HG02885 (cell line): ENCODE measurements around the gene AGBL5.
A peak's percentile ranks its signal among the peaks of the same experiment; 100 is the strongest.

Experiments
- ATAC-seq: cut with Tn5 transposase; IDR thresholded peaks from one replicate; pipeline ENCODE4 v1.9.1; 2021; ENCODE audit warnings: mild to moderate bottlenecking; ENCODE audit not compliant: unreplicated experiment, poor library complexity

The AGBL5 gene

DNA sequence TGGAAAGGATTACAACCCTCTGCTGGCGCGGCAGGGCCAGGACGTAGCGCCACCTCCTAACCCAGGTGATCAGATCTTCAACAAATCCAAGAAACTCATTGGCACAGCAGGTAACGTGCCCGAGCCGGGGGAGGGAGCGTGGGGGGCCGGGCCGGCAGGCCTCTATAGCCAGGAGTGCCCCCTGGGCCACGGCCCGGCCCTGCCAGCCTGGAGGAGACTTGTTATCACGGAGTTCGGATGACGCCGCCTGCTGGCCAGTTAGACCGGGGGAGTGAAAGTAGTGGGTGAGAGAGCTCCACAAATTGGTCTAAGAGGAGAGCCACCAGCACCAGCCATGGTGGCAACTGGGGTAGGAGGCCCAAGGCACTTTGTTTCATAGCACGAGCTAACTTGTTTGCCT lies 27.3 kb upstream of the AGBL5 start:
- ATAC-seq, result no peak

DNA sequence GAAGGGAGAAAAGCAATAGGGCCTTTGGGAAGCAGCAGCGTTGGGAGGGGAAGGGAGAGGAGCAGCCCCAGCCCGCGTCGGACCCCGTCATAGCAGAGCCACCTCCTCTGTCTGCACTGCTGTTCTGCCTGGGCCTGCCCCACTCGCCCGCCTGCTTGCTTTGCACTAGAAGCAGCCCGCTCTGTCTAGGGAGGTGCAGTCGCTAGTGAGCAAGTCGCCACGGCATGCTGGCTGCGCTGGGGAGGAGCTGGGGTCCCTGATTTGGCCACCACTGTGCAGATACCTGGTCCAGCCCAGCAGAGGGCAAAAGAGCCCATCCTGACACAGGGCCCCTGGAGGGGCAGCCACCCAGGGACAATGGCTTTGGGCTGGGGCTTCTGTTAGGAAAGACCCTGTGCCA lies 26.7 kb upstream of the AGBL5 start:
- ATAC-seq, result no peak

DNA sequence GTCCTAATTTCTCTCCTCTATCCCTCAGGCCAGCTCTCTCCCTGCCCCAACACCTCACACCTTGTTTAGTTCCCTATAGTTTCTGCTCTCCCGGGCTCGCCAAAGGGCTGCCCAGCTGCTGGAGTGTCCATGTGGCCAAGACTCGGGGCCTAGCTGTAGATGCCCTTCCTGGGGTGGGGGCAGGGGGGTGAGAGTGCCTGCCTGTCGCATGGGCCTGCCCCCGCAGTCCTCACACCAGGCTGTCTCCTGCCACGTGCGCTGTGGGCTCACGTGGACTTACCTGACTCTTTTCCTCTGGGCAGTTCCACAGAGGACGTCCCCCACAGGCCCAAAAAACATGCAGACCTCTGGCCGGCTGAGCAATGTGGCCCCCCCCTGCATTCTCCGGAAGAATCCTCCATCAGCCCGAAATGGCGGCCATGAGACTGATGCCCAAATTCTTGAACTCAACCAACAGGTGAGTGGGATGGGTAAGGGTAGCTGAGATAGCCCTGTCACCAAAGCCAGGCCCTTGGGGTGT lies 26.1 kb upstream of the AGBL5 start:
- ATAC-seq, result no peak

DNA sequence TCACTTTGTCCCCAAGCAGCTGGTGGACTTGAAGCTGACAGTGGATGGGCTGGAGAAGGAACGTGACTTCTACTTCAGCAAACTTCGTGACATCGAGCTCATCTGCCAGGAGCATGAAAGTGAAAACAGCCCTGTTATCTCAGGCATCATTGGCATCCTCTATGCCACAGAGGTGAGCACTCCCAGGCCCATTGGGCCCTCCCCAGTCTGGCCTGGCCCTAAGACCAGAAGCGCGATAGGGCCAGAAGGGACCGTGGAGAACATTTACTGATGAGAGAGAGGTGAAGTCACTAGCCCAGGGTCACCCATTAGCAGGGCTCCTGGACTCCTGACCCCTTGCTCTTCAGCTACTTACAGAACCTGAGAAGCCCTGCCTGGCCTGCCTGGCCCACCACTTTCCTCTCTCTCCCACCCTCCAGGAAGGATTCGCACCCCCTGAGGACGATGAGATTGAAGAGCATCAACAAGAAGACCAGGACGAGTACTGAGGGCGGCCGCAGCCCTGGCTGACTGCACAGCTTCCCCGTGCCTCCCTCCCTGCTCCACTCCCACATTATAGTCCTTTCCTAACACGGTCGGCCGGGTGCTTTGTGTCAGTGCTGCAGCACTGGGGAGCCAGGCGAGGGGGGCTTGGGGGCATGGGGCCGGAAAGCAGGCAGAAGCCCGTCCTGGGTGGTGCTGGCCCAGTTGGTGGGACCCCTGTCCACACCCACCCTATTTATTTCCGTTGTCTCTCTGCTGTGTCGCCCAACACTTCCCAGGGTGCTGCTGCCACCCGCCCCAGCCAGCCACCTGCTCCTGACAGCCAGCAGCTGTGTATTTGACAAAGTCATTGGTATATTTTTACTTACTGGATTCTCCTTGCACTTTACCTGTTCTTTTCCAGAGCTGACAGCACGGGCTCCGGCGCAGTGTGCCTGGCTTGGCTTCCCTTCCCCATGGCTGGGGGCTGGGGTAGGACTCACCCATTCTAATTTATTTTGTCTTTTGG lies 25.3 kb upstream of the AGBL5 start:
- no peak for ATAC-seq

DNA sequence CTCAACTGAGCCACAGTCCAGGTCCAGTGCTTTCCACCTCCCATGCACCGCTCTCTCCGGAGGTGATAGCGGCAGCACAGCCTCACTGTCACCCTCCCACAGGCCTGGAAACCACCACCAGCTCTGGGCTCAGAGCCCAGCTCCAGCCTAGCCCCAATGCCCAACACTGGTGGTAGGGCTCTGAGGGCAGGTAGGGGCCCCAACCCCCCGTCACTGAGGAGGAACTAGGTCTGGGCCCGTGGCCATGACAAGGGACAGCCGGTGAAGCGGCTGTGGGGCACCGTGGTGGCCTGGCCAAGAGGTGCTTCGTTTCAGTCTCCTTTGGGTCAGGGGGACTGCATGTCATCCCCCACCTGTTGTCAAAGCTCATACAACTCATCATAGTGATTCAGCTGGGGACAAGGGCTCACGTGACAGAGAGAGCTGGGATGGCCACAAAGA lies 24.2 kb upstream of the AGBL5 start:
- ATAC-seq, result no peak

DNA sequence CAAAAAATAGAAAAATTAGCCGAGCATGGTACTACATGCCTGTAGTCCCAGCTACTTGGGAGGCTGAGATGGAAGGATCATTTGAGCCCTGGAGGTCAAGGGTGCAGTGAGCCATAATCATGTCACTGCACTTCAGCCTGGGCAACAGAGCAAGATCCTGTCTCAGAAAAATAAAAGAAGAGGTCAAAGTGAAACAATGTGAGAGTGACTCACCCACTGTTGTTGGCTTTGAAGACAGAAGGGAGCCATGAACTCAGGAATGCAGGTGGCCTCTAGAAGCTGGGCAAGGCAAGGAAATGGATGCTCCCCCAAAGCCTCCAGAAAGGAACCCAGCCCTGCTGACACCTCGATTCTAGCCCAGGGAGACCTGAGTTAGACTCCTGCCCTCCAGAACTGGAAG lies 22.4 kb upstream of the AGBL5 start:
- no peak for ATAC-seq

DNA sequence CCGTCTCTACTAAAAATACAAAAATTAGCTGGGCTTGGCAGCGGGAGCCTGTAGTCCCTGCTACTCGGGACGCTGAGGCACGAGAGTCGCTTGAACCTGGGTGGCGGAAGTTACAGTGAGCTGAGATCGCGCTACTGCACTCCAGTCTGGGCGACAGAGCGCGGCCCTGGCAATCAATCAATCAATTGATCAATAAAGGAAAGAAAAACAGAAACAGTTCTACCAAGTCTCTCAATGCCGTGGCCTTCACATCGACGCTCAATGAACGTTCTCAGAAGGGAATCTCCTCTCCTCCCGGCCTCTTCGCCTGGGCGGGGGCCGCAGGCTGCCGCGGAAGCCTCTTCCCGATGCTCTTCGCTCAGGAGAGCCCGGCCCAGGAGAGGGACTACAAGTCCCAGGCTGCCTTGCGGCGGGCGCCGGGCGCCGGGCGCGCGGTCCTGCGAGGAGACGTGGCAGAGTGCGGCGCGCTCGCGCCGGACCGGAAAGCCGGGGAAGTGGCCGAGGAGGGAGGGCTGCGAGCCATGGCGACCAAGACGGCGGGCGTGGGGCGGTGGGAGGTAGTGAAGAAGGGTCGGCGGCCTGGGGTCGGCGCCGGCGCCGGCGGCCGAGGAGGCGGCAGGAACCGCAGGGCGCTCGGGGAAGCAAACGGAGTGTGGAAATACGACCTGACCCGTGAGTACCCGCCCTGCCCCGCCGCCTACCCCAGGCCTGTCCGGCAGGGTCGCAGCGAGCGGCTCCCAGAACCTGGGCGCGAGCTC lies 18.8 kb upstream of the AGBL5 start, which contains the start of gene TMEM214:
TMEM214 (plus strand) TSS at position 471 of the 758 bp plus-strand sequence; CDS start at position 522, 51 bp downstream.
- peak; percentile 95 for ATAC-seq

DNA sequence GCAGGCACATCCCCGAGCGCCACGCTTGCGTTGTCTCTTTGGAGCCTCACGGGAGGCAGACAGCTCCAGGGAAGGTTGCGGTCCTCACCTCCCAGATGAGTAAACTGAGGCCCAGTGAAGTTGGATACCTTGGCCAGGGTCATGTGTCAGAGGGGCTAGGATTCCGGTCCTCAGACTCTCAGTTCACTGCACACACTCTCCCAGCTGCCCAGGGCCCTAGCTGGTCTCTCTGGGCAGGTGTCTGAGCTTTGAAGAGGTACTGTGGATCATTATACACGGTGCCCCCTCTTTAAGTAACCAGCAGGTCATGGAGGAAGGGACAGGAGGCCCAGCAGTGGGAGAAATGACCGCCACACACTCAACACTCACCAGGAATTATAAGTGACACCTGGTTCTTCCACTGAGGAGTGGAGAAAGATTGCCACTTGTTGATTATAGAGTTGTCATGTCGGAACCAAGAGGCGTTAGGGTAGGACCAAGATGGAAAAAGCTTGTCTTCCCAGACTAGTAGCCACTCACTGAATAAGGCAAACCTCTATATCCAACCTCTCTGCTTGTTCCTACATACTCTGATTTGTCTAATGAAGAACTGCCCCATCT lies 18.1 kb upstream of the AGBL5 start:
- ATAC-seq, result no peak

DNA sequence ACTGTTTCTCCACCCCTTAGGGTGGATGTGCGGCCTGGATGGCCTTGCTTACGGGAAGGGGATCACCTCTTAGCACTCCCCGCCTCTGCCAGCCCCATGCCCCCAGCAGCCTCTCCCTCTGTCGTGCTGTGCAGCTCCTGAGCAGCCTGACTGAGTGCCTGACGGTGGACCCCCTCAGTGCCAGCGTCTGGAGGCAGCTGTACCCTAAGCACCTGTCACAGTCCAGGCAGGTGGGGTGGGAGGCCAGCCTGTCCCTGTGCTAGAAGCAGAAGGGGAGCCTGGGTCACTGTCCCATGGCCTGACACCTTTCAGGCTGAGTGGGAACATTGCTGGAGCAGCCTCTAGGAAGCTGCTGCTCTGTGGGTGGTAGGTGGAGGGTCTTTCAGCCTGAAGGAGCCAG lies 13.5 kb upstream of the AGBL5 start:
- ATAC-seq, result no peak

DNA sequence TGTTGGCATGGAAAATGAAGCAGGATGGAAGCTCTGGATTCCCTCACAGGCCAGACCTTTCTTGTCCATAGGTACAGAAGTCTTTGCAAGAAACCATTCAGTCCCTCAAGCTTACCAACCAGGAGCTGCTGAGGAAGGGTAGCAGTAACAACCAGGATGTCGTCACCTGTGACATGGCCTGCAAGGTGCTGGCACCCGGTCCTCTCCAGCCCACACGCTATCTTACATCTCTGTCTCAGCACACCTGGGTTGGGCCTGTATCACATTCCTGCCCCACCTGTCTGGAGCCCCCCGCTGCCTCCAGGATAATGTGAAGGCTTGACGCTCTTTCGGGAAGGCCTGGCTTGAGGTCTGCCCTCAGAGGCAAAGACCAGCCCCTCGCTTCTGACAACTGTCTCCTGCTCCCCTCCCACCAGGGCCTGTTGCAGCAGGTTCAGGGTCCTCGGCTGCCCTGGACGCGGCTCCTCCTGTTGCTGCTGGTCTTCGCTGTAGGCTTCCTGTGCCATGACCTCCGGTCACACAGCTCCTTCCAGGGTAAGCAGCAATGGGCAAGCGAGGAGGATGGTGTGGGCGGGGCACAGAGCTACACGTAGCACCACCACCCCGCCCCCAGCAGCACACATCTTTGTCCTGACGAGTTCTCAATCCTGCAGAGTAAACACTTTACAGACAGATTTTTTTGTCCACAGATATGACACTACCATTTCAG lies 12.7 kb upstream of the AGBL5 start:
- no peak for ATAC-seq

DNA sequence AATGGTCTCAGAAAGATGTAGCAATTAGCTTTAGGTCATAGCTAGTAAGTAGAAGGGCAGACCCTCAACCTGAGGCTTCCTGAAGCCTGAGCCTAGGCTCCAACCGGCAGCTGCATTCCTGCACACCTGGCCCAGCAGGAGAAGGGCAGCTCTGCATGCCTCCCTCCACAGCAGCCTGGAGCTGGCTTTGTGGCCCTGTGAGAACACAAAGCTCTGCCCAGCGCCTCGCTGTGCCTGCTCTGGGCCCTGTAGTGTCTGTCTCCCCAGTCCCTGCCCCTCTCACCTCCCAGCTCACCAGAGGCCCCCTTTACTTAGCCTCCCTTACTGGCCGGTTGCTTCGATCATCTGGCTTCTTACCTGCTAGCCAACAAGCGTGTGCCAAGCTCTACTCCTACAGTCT lies 12.0 kb upstream of the AGBL5 start:
- no peak for ATAC-seq

DNA sequence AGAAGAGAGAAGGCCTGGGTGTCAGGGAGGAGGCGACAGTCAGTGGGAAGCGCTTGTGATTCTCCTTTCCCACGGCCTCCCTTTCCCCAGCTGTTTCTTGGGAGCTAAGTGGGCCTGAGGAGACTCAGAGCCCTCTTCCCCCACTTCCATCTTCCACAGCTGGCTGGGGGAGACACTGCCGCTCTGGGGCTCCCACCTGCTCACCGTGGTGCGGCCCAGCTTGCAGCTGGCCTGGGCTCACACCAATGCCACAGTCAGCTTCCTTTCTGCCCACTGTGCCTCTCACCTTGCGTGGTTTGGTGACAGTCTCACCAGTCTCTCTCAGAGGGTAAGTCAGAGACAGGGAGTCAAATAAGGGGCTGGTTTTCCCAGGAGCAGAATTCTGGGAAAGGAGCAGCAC lies 11.6 kb upstream of the AGBL5 start:
- ATAC-seq, result no peak

DNA sequence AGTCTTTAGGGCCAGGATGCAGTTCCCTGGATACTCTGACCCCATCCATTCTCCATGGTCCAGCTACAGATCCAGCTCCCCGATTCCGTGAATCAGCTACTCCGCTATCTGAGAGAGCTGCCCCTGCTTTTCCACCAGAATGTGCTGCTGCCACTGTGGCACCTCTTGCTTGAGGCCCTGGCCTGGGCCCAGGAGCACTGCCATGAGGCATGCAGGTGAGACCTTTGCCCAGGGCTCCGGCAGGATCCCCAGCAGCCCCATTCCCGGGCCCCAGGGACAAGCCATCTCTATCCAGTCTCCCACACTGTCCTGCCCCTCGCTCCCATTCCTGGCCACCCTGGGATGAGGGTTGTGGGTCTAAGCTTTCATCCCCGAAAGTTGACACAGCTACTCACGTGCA lies 11.2 kb upstream of the AGBL5 start:
- no peak for ATAC-seq

DNA sequence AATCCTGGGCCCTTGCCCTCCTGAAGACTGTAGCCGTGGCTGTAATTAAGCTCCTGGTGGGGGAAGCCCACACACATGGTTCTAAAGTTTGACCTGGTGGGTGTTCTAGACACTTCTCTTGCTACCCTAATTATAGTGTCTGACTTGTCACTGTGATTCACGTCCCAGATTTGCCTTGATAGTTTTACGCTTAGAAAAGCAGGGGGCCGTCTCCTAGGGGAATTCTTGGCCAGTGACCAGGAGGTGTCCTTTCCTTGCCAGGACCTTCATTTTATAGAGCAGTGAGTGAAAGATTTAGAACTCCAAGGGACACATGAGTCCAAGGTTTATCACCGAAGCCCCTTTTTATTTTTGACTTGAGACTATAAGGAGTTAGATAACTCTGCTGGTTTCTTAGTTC lies 9.7 kb upstream of the AGBL5 start:
- ATAC-seq, result peak; percentile 39

DNA sequence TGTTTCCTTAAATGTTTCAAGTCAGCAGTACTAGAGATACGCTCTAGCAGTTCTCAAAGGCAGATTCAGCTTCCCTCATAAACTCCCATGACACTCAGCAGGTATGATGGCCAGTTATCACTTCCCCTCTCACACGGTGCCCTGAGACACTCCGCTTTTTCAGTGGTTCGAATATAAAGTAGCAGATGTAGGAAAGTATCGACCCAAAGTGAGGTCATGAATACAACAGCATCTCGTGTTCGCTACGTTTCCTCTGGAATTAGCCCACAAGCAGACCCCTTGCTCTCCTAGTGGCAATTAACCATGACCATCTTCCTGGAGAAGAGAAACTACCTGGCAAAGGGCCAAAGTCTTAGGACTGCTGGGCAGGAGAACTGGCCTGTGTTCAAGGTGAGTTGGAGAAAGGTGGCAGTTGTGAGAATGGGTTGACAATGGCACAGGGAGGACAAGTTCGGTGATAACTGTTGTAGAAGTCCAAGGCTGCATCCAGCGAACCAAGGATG lies 9.3 kb upstream of the AGBL5 start:
- ATAC-seq, result peak; percentile 81

DNA sequence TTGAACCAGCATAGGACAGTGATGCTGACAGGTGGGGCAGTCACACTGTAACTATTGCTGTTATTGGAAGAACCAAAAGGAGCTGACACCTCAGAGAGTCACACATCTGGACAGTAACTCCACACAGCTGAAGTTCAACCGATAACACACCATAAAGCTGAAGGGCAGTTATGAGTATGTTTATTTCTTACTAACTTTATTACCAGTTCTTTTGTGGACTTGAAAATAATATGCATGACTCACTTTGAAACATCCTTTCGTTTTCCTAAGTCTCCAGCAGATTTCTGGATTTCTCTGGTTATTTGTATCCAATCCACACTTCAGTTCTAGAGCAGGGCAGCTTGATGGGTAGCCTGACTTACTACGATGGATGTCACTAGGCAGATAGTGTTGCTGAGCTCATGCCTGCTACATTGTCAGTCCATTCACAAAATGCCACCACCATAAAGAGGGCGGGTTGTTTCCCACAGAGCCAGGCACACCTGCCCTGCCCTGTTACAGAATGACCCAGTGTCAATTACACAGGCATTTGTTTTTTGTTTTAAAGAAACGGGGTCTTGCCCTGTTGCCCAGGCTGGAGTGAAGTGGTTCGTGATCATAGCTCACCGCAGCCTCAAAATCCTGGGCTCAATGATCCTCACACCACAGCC lies 8.4 kb upstream of the AGBL5 start:
- ATAC-seq, result no peak

DNA sequence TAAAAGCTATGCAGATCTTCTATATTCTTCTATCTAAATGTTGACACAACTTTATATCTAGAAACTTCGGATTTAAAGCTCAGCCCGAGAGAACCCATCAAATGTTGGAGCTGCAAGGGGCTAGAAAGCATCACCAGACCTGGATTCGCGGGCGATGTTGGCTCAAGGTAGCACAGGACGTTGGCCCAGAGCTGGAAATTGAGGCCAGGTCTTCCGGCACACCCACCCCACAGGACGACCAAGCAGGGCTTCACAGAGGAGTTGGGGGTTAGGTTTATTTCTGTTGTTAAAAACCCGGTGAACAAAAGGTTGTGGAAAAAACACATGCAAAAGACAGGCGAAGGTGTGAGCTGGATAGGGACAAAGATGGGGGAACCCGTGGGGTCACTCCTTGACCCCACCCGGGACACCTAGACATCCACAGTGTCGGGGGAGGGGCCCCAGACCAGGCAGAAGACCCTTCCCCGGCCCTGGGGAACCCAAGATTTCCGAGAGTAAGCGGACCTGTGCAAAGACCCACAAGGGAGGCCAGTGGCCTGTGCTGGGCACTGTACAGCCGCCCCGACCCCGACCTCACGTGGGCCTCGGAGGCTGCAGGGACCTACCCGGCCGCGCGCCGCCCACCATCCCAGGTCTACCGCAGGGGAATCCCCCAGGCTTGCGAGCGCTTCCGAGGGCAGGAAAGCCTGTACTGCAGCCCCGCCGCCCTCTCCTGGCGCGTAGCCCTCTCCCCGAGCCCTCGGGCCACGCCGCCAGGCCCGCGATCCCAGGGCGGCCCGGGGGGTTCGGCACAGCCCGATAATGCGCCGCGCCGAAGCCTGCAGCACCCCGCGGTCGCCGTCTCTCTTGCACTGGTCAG lies 1.8 kb upstream of the AGBL5 start:
- peak; percentile 41 for ATAC-seq

DNA sequence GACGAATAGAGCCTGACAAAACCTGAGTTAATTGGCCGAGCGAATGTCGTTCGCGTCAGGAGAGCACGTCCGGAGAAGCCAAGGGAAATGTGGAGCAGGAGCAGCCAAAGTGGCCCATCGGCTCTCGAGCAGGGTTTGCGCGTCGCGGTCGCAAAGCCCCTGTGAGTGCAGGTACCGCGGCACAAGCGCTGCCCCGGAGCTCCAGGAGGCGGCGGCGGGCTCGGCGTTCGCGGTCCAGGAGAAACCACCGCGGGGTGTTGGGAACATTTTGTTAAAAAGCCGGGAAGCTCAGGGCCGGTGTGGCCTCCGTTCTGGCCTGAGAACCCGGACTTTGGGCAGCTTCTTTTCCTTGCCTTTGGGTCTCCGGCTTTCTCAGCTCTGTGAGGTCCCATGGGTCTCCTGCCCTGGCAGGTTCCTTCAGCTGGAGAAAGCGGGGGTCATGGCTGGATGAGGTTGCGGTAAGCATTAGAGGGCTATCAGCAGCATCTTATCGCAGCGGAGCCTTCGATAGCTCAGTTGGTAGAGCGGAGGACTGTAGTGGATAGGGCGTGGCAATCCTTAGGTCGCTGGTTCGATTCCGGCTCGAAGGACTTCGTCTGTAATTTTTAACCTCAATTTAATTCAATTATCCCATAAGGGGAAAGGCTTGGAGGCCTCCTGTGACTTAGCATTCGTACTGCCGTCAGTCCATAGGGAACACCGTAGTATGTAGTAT lies 1.0 kb upstream of the AGBL5 start:
- ATAC-seq, result peak; percentile 54
